ENCODE data around the gene TMEM86B. TPM values are rescaled to one million over a fixed set of nuclear protein-coding genes. Genes with fewer than 3 reads are reported as not detected.
A peak's percentile ranks its signal among the peaks of the same experiment; 100 is the strongest.

TMEM86B gene
- polyA plus RNA-seq, 4 donors, result 22.8 to 255 (median 72.6) TPM

DNA sequence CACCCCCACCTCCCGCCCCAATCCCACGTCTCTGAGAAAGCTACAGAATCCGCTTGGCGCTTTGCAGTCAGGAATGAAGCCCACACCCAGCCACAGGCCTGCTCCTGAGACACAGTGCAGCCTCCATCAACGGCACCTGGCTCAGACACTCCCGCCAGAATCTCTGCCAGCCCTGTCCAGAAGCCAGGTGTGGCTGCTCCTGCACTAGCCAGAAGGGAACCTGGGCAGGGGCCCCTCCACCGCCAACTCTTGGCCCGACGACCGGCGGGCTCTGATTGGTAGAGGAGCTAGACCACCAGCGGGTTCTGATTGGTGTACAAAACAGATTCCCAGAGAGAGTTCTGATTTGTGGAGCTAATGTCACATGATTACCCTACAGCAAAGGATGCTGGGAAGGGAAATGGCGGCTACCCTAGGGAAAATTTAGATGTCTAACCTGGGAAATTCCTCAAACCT is 33.1 kb upstream of the TMEM86B start:
- no peaks in the 10 kb centered on the region for H3K9me3 ChIP-seq (ENCODE audit: control insufficient read depth in 2 of 2, insufficient read depth in 1 of 2, low read depth in 1 of 2, low read length in 1 of 2)
- no peak overlapping the region for H3K27ac ChIP-seq (ENCODE audit: low read depth in 1 of 3, low read length in 2 of 3)
- WGBS, 3 donors, result 88 to 90% (median 90%) methylated on average over 13 of the region's 13 CpGs
- H3K36me3 ChIP-seq (ENCODE audit: control insufficient read depth in 3 of 3, insufficient read depth in 2 of 3, low read depth in 1 of 3, low read length in 3 of 3), result peaks cover 0 to 25% (median 0%) of the 10 kb centered on the region in 3 donors
- no peak for DNase-seq
- no peak overlapping the region for H3K4me3 ChIP-seq (ENCODE audit: low read depth in 1 of 3, low read length in 3 of 3)
- peaks cover 0 to 13% (median 4%) of the 10 kb centered on the region in 3 donors for H3K4me1 ChIP-seq (ENCODE audit: control insufficient read depth in 3 of 3, insufficient read depth in 2 of 3, low read depth in 1 of 3, low read length in 2 of 3)
- no peak for FAIRE-seq
- H3K27me3 ChIP-seq (ENCODE audit: control insufficient read depth in 3 of 3, insufficient read depth in 3 of 3, low read length in 3 of 3), result no peaks in the 10 kb centered on the region

DNA sequence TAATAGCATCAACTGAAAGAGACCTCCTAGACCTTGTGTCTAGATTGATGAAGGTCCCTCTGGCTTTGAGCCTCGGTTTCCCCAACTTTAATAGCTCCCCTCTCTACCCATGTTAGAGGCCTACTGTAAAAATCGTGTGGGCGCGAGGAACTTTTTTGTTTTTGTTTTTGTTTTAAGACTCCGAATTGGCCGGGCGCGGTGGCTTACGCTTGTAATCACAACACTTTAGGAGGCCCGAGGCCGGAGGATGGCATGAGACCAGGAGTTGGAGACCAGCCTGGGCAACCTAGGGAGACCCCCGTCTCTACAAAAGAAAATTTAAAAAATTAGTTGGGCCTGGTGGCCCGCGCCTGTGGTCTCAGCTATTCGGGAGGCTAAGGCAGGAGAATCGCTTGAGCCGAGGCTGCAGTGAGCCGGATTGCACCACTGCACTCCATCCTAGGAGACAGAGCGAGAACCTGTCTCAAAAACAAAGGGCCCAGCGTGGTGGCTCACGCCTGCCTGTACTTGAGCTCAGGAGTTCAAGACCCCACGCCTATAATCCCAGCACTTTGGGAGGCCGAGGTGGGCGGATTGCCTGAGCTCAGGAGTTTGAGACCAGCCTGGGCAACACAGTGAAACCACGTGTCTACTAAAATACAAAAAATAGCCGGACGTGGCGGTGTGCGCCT is 31.1 kb upstream of the TMEM86B start:
- FAIRE-seq (no peak), DNase-seq (no peak)
- Histone ChIP-seq H3K36me3 (ENCODE audit: control insufficient read depth in 3 of 3, insufficient read depth in 2 of 3, low read depth in 1 of 3, low read length in 3 of 3) (peaks cover 0 to 28% (median 0%) of the 10 kb centered on the region in 3 donors), H3K4me3 (ENCODE audit: low read depth in 1 of 3, low read length in 3 of 3) (peak overlapping the region; percentile 40 to 77 (median 61)), H3K4me1 (ENCODE audit: control insufficient read depth in 3 of 3, insufficient read depth in 2 of 3, low read depth in 1 of 3, low read length in 2 of 3) (peaks cover 3 to 25% (median 12%) of the 10 kb centered on the region in 3 donors), H3K9me3 (ENCODE audit: control insufficient read depth in 2 of 2, insufficient read depth in 1 of 2, low read depth in 1 of 2, low read length in 1 of 2) (no peaks in the 10 kb centered on the region), H3K27ac (ENCODE audit: low read depth in 1 of 3, low read length in 2 of 3) (peak overlapping the region; percentile 89 to 97 (median 95)), H3K27me3 (ENCODE audit: control insufficient read depth in 3 of 3, insufficient read depth in 3 of 3, low read length in 3 of 3) (no peaks in the 10 kb centered on the region)
- WGBS, 3 donors, result 42 to 44% (median 42%) methylated on average over 29 of the region's 29 CpGs

DNA sequence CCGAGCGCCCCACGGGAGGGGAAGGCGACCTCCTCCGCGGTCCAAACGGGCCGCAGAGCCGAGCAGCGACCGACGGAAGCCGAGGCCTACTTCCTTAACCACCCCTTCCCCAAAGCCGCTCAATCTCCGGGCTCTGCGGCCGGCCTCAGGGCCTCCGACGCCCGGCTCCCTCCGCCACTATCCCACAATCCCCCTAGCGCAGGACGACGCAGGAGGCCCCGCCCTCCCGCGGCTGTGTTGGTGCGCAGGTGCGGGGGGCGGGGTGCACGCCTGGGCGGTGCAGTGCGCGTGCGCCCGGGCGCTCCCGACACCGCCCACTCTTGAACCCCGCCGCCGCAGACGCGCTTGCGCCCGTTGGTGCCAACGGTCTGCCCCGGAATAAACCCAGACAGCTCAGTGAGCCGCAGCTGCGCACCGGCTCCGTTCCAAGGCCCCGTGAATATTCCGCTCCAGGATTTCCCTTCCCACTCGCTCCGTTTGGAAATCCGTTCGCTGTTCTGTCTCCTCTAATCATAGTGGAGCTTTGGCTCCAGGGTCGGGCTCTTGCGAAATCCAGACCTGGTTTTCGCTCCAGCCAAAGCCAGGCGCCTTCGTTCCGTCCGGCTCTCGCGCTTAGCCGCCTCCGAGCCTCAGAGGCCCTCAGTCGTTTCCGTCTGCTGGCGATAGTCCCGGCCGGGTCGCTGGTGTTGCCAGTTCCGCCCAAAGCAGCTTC is 30.4 kb upstream of the TMEM86B start, which contains the start of gene PPP6R1:
TSS of gene PPP6R1 (minus strand) at position 190 of the 712 bp plus-strand sequence. CDS start 11,914 bp downstream, outside the sequence.
- WGBS, 3 donors, result 0% methylated on average over 66 to 76 of the region's 76 CpGs
- no peaks in the 10 kb centered on the region for H3K27me3 ChIP-seq (ENCODE audit: control insufficient read depth in 3 of 3, insufficient read depth in 3 of 3, low read length in 3 of 3)
- H3K9me3 ChIP-seq (ENCODE audit: control insufficient read depth in 2 of 2, insufficient read depth in 1 of 2, low read depth in 1 of 2, low read length in 1 of 2), result no peaks in the 10 kb centered on the region
- peaks cover 3 to 25% (median 12%) of the 10 kb centered on the region in 3 donors for H3K4me1 ChIP-seq (ENCODE audit: control insufficient read depth in 3 of 3, insufficient read depth in 2 of 3, low read depth in 1 of 3, low read length in 2 of 3)
- peaks cover 0 to 33% (median 0%) of the 10 kb centered on the region in 3 donors for H3K36me3 ChIP-seq (ENCODE audit: control insufficient read depth in 3 of 3, insufficient read depth in 2 of 3, low read depth in 1 of 3, low read length in 3 of 3)
- peak within 1 kb of the TSS; percentile 61 to 88 (median 77) for H3K4me3 ChIP-seq (ENCODE audit: low read depth in 1 of 3, low read length in 3 of 3)
- DNase-seq (peak; percentile 98 to 100), FAIRE-seq (no peak)
- peak within 1 kb of the TSS; percentile 93 to 97 (median 96) for H3K27ac ChIP-seq (ENCODE audit: low read depth in 1 of 3, low read length in 2 of 3)

DNA sequence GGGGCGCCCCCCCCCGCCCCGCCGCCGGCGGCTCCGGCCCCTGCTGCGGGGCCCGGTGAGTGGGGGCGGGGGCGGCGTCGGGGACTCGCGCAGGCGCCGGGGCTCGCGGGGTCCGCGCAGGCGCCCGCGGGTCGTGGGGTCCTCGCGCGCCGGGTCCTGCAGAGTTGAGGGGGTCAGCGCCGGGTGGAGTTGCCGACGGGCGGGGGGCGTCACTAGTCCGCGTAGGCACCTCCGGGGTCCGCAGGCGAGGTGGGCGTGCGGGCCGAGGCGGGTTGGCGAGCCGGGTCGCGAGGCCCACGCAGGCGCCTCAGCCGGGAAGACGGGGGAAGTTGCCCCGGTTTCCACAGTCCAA is 29.9 kb upstream of the TMEM86B start:
- Histone ChIP-seq H3K36me3 (ENCODE audit: control insufficient read depth in 3 of 3, insufficient read depth in 2 of 3, low read depth in 1 of 3, low read length in 3 of 3) (peaks cover 0 to 37% (median 0%) of the 10 kb centered on the region in 3 donors), H3K9me3 (ENCODE audit: control insufficient read depth in 2 of 2, insufficient read depth in 1 of 2, low read depth in 1 of 2, low read length in 1 of 2) (no peaks in the 10 kb centered on the region), H3K27ac (ENCODE audit: low read depth in 1 of 3, low read length in 2 of 3) (peak overlapping the region; percentile 93 to 96 (median 93)), H3K27me3 (ENCODE audit: control insufficient read depth in 3 of 3, insufficient read depth in 3 of 3, low read length in 3 of 3) (no peaks in the 10 kb centered on the region), H3K4me1 (ENCODE audit: control insufficient read depth in 3 of 3, insufficient read depth in 2 of 3, low read depth in 1 of 3, low read length in 2 of 3) (peaks cover 3 to 25% (median 12%) of the 10 kb centered on the region in 3 donors), H3K4me3 (ENCODE audit: low read depth in 1 of 3, low read length in 3 of 3) (peak overlapping the region; percentile 61 to 88 (median 77))
- DNase-seq (no peak), FAIRE-seq (no peak)
- 0 to 1% (median 1%) methylated on average over 18 to 53 of the region's 53 CpGs for WGBS, 3 donors

DNA sequence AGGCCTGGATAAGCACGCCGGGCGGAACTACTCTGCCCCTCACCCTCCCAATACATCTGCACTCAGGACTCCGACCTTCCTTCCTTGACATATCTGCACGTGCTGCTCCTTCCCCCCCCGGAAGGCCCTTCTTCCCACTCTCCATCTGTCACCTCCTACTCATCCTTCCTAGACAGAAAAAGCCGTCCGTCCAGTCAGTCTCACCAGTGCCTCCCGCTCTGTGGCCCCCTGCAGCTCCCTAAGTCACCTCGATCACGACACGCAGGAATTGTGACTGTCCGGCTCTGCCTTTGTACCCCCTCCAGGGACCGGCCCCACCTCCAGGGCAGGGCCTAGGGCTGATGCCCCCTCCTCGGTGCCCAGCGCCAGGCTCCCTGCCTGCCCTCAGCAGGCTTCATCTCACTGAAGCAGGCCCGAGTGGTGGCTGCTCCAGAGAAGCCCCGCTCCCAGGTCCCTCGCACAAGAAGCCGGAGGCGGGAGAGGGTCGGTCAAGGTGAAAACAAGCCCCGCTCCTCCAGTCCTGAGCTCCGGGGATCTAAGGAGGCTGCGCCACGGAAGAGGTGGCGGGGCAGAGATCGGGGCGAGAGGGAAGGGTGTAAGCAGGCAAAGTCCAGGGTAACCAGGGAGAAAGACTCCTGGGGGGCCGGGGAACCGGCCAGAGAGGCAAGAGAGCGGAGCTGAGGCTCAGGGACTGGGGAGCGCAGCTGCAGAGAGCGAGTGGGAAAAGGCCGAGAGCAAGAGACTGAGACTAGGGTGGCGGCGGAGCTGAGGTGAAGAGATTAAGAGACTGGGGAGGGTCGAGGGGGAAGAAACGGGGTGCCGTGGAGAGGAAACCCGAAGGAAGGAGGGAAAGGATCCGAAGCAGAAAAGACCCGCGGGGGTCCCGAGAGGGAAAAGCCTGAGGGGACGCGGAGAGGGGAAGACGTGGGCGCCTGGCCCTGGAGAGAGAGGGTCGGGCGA is 29.2 kb upstream of the TMEM86B start:
- DNase-seq (peak; percentile 59 to 67), FAIRE-seq (no peak)
- H3K9me3 ChIP-seq (ENCODE audit: control insufficient read depth in 2 of 2, insufficient read depth in 1 of 2, low read depth in 1 of 2, low read length in 1 of 2), result no peaks in the 10 kb centered on the region
- 1 to 2% (median 2%) methylated on average over 45 to 51 of the region's 51 CpGs for WGBS, 3 donors
- peak overlapping the region; percentile 74 to 93 (median 86) for H3K27ac ChIP-seq (ENCODE audit: low read depth in 1 of 3, low read length in 2 of 3)
- H3K4me3 ChIP-seq (ENCODE audit: low read depth in 1 of 3, low read length in 3 of 3), result peak overlapping the region; percentile 61 to 88 (median 77)
- peaks cover 3 to 25% (median 12%) of the 10 kb centered on the region in 3 donors for H3K4me1 ChIP-seq (ENCODE audit: control insufficient read depth in 3 of 3, insufficient read depth in 2 of 3, low read depth in 1 of 3, low read length in 2 of 3)
- no peaks in the 10 kb centered on the region for H3K27me3 ChIP-seq (ENCODE audit: control insufficient read depth in 3 of 3, insufficient read depth in 3 of 3, low read length in 3 of 3)
- peaks cover 0 to 44% (median 0%) of the 10 kb centered on the region in 3 donors for H3K36me3 ChIP-seq (ENCODE audit: control insufficient read depth in 3 of 3, insufficient read depth in 2 of 3, low read depth in 1 of 3, low read length in 3 of 3)

DNA sequence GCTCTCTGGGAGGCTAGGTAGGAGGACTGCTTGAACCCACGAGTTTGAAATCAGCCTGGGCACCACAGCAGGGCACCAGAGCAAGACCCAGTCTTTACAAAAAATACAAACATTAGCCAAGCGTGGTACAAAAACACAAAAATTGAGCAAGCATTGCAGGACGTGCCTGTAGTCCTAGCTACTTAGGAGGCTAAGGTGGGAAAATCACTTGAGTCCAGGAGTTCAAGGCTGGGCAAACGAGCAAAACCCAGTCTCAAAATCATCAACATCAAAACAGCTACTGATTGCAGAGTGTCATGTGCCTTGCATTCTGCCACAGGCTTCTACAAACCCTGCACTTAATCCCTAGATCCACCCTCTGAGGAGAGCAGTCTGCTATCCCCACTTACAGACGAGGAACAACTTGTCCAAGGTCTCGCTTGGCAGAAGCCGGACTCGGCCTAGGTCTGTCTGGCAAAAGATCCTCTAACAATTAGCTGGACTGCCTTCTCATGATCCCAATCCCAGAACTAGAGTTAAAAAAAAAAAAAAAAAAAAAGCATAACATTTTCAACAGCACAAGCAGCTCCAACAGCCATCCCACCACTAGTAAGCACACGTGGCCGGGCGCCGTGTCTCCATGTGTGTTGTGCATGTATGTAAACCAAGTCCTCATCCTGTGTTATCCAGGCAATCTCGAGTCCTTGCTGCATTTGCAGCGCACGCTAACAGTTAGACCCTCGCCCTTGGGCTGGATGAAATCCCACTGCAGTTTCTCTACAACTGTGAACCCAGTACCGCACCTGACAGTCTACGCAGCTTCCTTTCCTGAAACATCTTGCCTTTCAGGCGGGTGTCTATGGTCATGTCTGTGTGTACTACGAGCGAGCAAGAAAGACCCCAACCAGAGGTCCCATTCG is 28.2 kb upstream of the TMEM86B start:
- H3K27ac ChIP-seq (ENCODE audit: low read depth in 1 of 3, low read length in 2 of 3), result peak overlapping the region; percentile 86 to 93 (median 89)

DNA sequence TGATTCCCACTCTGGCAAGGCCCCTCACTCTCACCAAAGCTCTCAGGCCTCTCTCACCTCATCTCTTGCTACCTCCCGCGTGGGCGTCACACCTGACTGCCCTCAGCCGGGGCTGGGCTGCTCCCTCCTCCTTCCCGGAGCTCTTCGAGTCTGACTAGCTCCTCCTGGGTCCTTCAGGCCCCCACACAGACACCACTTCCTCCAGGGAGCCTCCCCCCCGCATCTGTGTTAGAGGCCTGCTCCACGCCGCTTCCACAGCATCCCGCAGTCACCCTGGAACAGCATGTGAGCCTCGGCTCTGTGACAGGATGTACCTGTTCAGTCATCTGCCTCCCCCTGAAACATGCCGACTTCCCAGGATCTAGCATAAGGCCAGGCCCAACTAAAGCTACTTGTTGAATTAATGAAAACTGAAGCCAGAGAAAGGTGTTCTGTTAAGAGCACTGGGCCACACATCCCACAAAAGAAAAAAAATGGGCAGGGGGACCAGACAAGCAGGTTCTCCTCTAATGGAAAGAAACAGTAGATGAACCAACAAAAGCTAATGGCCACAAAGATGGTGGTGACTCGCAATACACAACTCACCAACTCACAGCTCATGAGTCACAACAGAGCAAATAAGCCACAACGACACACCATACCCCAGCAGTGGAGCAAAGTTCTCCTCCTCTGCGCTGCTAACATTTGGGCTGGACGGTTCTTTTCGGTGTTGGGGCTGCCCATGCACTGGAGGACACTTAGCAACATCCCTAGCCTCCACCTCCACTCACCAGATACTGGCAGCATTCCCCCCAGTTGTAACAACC is 27.3 kb upstream of the TMEM86B start:
- peaks cover 0 to 51% (median 0%) of the 10 kb centered on the region in 3 donors for H3K36me3 ChIP-seq (ENCODE audit: control insufficient read depth in 3 of 3, insufficient read depth in 2 of 3, low read depth in 1 of 3, low read length in 3 of 3)
- no peaks in the 10 kb centered on the region for H3K27me3 ChIP-seq (ENCODE audit: control insufficient read depth in 3 of 3, insufficient read depth in 3 of 3, low read length in 3 of 3)
- no peaks in the 10 kb centered on the region for H3K9me3 ChIP-seq (ENCODE audit: control insufficient read depth in 2 of 2, insufficient read depth in 1 of 2, low read depth in 1 of 2, low read length in 1 of 2)
- FAIRE-seq (no peak), DNase-seq (peak in 1 of 2 donors; percentile 13)
- WGBS, 3 donors, result 52 to 64% (median 60%) methylated on average over 17 of the region's 17 CpGs
- peak overlapping the region in 2 of 3 donors; percentile 82 to 89 for H3K27ac ChIP-seq (ENCODE audit: low read depth in 1 of 3, low read length in 2 of 3)
- peak overlapping the region in 2 of 3 donors; percentile 16 to 38 for H3K4me3 ChIP-seq (ENCODE audit: low read depth in 1 of 3, low read length in 3 of 3)
- peaks cover 3 to 31% (median 12%) of the 10 kb centered on the region in 3 donors for H3K4me1 ChIP-seq (ENCODE audit: control insufficient read depth in 3 of 3, insufficient read depth in 2 of 3, low read depth in 1 of 3, low read length in 2 of 3)

More for the DNA sequence above, 28.2 kb upstream of the TMEM86B start:
- DNase-seq (peak in 1 of 2 donors; percentile 18), FAIRE-seq (no peak)
- Histone ChIP-seq H3K4me1 (ENCODE audit: control insufficient read depth in 3 of 3, insufficient read depth in 2 of 3, low read depth in 1 of 3, low read length in 2 of 3) (peaks cover 3 to 27% (median 12%) of the 10 kb centered on the region in 3 donors), H3K36me3 (ENCODE audit: control insufficient read depth in 3 of 3, insufficient read depth in 2 of 3, low read depth in 1 of 3, low read length in 3 of 3) (peaks cover 0 to 41% (median 0%) of the 10 kb centered on the region in 3 donors), H3K27me3 (ENCODE audit: control insufficient read depth in 3 of 3, insufficient read depth in 3 of 3, low read length in 3 of 3) (no peaks in the 10 kb centered on the region), H3K4me3 (ENCODE audit: low read depth in 1 of 3, low read length in 3 of 3) (peak overlapping the region; percentile 61 to 88 (median 77)), H3K9me3 (ENCODE audit: control insufficient read depth in 2 of 2, insufficient read depth in 1 of 2, low read depth in 1 of 2, low read length in 1 of 2) (no peaks in the 10 kb centered on the region)
- 32 to 38% (median 36%) methylated on average over 22 of the region's 22 CpGs for WGBS, 3 donors

Data from small intestine (tissue), 7 donors.